ENCODE results near the gene CHMP2A. TPM values are rescaled to one million over a fixed set of nuclear protein-coding genes. Genes with fewer than 3 reads are reported as not detected.

Gene CHMP2A
- total RNA-seq, 1 donor: 106 TPM

DNA sequence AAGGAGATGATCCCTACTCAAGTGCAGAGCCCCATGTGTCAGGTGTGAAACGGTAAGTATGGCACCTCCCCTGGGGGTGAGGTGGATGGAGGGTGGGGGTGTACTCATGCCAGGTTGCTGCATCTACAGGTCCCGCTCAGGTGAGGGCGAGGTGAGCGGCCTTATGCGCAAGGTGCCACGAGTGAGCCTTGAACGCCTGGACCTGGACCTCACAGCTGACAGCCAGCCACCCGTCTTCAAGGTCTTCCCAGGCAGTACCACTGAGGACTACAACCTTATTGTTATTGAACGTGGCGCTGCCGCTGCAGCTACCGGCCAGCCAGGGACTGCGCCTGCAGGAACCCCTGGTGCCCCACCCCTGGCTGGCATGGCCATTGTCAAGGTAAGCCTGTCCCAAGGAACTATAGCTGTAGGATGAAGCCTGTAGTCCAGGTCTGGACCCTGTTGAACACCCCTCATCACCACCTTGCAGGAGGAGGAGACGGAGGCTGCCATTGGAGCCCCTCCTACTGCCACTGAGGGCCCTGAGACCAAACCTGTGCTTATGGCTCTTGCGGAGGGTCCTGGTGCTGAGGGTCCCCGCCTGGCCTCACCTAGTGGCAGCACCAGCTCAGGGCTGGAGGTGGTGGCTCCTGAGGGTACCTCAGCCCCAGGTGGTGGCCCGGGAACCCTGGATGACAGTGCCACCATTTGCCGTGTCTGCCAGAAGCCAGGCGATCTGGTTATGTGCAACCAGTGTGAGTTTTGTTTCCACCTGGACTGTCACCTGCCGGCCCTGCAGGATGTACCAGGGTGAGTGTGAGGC lies 5.8 kb downstream of the CHMP2A start:
- Histone ChIP-seq H3K9me3 (ENCODE audit: low read depth, low read length) (no peaks in the 10 kb centered on the region), H3K27me3 (ENCODE audit: insufficient read depth, low read length) (no peaks in the 10 kb centered on the region), H3K4me3 (ENCODE audit: insufficient read depth, low read length) (no peak overlapping the region), H2AFZ (ENCODE audit: low read length) (no peak overlapping the region), H3K36me3 (ENCODE audit: insufficient read depth, low read length) (peaks cover 71% of the 10 kb centered on the region), H3K79me2 (ENCODE audit: insufficient read depth, low read length) (peaks cover 85% of the 10 kb centered on the region), H3K4me2 (ENCODE audit: insufficient read depth, low read length) (no peak overlapping the region), H3K4me1 (ENCODE audit: insufficient read depth, low read length) (peaks cover 21% of the 10 kb centered on the region), H4K20me1 (ENCODE audit: insufficient read depth, low read length) (peaks cover 57% of the 10 kb centered on the region), H3K27ac (ENCODE audit: low read depth, low read length) (no peak overlapping the region)
- peak; percentile 77 for DNase-seq (ENCODE audit: insufficient read length, low spot score, missing footprints)
- TF ChIP-seq, protein P1, sequence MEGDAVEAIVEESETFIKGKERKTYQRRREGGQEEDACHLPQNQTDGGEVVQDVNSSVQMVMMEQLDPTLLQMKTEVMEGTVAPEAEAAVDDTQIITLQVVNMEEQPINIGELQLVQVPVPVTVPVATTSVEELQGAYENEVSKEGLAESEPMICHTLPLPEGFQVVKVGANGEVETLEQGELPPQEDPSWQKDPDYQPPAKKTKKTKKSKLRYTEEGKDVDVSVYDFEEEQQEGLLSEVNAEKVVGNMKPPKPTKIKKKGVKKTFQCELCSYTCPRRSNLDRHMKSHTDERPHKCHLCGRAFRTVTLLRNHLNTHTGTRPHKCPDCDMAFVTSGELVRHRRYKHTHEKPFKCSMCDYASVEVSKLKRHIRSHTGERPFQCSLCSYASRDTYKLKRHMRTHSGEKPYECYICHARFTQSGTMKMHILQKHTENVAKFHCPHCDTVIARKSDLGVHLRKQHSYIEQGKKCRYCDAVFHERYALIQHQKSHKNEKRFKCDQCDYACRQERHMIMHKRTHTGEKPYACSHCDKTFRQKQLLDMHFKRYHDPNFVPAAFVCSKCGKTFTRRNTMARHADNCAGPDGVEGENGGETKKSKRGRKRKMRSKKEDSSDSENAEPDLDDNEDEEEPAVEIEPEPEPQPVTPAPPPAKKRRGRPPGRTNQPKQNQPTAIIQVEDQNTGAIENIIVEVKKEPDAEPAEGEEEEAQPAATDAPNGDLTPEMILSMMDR (IDR thresholded peaks at IDR 0.05; ENCODE audit: extremely low read depth, low read depth, low read length): no peak

DNA sequence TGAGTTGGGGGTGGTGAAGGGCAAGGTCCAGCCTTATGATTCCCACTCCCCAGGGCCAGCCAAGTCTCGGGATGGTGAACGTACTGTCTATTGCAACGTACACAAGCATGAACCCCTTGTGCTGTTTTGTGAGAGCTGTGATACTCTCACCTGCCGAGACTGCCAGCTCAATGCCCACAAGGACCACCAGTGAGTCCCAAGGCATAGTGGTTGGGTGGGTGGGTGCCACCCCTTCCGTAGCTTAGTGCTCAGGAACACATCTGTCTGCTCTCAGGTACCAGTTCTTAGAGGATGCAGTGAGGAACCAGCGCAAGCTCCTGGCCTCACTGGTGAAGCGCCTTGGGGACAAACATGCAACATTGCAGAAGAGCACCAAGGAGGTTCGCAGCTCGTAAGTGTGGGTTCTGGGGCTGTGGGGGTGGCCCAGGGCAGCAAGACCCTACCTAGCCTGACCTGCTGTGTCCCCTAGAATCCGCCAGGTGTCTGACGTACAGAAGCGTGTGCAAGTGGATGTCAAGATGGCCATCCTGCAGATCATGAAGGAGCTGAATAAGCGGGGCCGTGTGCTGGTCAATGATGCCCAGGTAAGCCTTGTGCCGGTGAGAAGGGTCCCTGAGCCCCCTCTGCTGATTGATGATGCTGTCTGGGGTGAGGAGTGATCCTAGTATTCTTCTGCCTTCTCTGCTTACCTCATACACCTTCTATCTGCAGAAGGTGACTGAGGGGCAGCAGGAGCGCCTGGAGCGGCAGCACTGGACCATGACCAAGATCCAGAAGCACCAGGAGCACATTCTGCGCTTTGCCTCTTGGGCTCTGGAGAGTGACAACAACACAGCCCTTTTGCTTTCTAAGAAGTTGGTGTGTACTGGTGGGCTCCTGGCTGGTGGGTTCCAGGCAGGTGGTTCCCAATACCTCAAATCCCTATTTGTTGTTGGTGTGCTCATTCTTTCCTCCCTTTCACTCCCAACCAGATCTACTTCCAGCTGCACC lies 7.3 kb downstream of the CHMP2A start:
- H3K4me2 ChIP-seq (ENCODE audit: insufficient read depth, low read length): no peak overlapping the region
- peaks cover 73% of the 10 kb centered on the region for H3K79me2 ChIP-seq (ENCODE audit: insufficient read depth, low read length)
- H3K36me3 ChIP-seq (ENCODE audit: insufficient read depth, low read length): peaks cover 63% of the 10 kb centered on the region

DNA sequence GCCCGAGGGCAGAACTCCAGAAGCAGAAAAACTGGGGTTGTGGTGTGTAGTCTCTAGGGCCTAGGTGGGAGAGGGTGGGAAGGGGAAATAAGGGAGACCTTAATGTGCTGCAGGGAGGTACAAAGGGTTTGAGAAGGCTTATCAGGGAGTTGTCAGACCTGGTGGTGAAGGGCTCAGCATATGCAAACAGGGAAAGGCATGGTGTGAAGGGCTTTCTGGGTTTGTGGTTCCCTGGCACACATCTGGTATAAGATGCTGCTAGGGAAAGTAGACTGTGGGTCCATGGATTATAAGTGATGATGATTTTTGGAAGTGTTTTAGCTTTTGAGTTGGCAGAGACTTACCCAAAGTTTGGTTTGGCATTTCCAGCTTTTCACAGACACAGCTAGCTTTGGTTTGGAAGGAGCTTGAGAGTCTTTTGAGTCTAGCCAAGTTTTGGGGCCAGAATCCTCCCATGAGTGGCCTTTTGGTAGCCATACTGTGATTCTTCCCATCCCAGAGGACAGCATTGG lies 8.8 kb downstream of the CHMP2A start:
- Histone ChIP-seq H3K4me2 (ENCODE audit: insufficient read depth, low read length) (peak overlapping the region; percentile 87), H3K36me3 (ENCODE audit: insufficient read depth, low read length) (peaks cover 49% of the 10 kb centered on the region), H3K9me3 (ENCODE audit: low read depth, low read length) (no peaks in the 10 kb centered on the region), H3K4me3 (ENCODE audit: insufficient read depth, low read length) (peak overlapping the region; percentile 96), H3K79me2 (ENCODE audit: insufficient read depth, low read length) (peaks cover 63% of the 10 kb centered on the region), H3K4me1 (ENCODE audit: insufficient read depth, low read length) (peaks cover 14% of the 10 kb centered on the region), H4K20me1 (ENCODE audit: insufficient read depth, low read length) (peaks cover 57% of the 10 kb centered on the region), H2AFZ (ENCODE audit: low read length) (no peak overlapping the region), H3K27ac (ENCODE audit: low read depth, low read length) (peak overlapping the region; percentile 90), H3K27me3 (ENCODE audit: insufficient read depth, low read length) (peaks cover 7% of the 10 kb centered on the region)
- peak; percentile 70 for DNase-seq (ENCODE audit: insufficient read length, low spot score, missing footprints)
- TF ChIP-seq, protein P1 (IDR thresholded peaks at IDR 0.05; ENCODE audit: extremely low read depth, low read depth, low read length): no peak

More for the DNA sequence above, 7.3 kb downstream of the CHMP2A start:
- peaks cover 14% of the 10 kb centered on the region for H3K4me1 ChIP-seq (ENCODE audit: insufficient read depth, low read length)
- no peak overlapping the region for H3K27ac ChIP-seq (ENCODE audit: low read depth, low read length)
- H3K4me3 ChIP-seq (ENCODE audit: insufficient read depth, low read length): no peak overlapping the region
- H4K20me1 ChIP-seq (ENCODE audit: insufficient read depth, low read length): peaks cover 57% of the 10 kb centered on the region
- peaks cover 1% of the 10 kb centered on the region for H3K27me3 ChIP-seq (ENCODE audit: insufficient read depth, low read length)
- TF ChIP-seq, protein P1 (IDR thresholded peaks at IDR 0.05; ENCODE audit: extremely low read depth, low read depth, low read length): no peak
- no peak overlapping the region for H2AFZ ChIP-seq (ENCODE audit: low read length)
- peak; percentile 57 for DNase-seq (ENCODE audit: insufficient read length, low spot score, missing footprints)
- no peaks in the 10 kb centered on the region for H3K9me3 ChIP-seq (ENCODE audit: low read depth, low read length)
